ENCODE results near the gene INAVA. TPM values are rescaled to one million over a fixed set of nuclear protein-coding genes. Genes with fewer than 3 reads are reported as not detected.
"Not testable (repeated sequence)": the region's sequence is repeated elsewhere in the genome, so short reads cannot be mapped to it uniquely, and the experiment has no call there.

Gene INAVA
- total and polyA plus RNA-seq, 3 experiments from 2014 or later: 0.09 to 0.37 (median 0.24) TPM

DNA sequence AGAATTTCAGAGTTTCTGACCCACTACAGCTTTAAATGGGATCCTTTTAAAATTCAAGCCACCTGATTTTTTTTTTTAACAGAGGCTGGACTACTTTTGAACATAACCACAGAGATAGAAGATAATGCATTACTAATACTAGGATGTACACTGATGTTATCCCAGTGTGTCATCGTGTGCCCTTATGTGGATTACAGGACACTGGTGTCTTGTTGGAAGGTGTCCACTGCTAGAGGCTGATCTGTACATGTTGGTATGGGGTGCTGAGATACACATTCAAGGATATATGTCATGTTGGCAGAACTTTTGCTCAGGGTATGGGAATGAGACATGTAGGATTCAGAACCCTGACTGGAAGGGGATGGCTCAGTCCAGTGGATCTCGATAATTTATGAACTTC lies 56.3 kb downstream of the INAVA start:
- Histone ChIP-seq H3K36me3 (ENCODE audit: insufficient read depth, low read length) (no peaks in the 10 kb centered on the region), H3K4me3 (ENCODE audit: low read length) (no peak overlapping the region), H3K27me3 (ENCODE audit: insufficient read depth, low read length, poor library complexity, severe bottlenecking) (no peaks in the 10 kb centered on the region), H3K4me1 (ENCODE audit: insufficient read depth, low read length) (no peaks in the 10 kb centered on the region), H3K9me3 (ENCODE audit: low read length) (no peaks in the 10 kb centered on the region), H3K27ac (ENCODE audit: low read depth, low read length) (no peak overlapping the region)
- Mint-ChIP-seq H3K27ac (no peak overlapping the region), H3K9me3 (no peaks in the 10 kb centered on the region), H3K27me3 (peaks cover 4 to 26% of the 10 kb centered on the region in 2 donors), H3K4me1 (no peaks in the 10 kb centered on the region), H3K4me3 (no peak overlapping the region), H3K36me3 (peaks cover 0 to 9% (median 0%) of the 10 kb centered on the region in 3 donors)
- DNase-seq: no peak
- ChIA-PET POLR2A (no interaction called here), CTCF (no interaction called here)

GRCh38 chr1:200954434-200954833 lies 59.7 kb downstream of the INAVA start:
- no peaks in the 10 kb centered on the region for H3K9me3 ChIP-seq (ENCODE audit: low read length)
- ChIA-PET POLR2A (no interaction called here), CTCF (no interaction called here)

GRCh38 chr1:200958597-200958996 lies 63.9 kb downstream of the INAVA start:
- no peaks in the 10 kb centered on the region for H3K36me3 Mint-ChIP-seq
- no peak overlapping the region for H3K27ac Mint-ChIP-seq
- H3K36me3 ChIP-seq (ENCODE audit: insufficient read depth, low read length): no peaks in the 10 kb centered on the region
- no peaks in the 10 kb centered on the region for H3K27me3 ChIP-seq (ENCODE audit: insufficient read depth, low read length, poor library complexity, severe bottlenecking)
- no peaks in the 10 kb centered on the region for H3K9me3 ChIP-seq (ENCODE audit: low read length)
- ChIA-PET POLR2A (no interaction called here), CTCF (interaction anchor here (0.9 kb wide), 1 partner anchor 13 kb away, joined by 3 read pairs; no protein-coding TSS in a partner anchor)
- H3K4me1 Mint-ChIP-seq: peaks cover 0 to 8% (median 2%) of the 10 kb centered on the region in 3 donors
- H3K4me3 ChIP-seq (ENCODE audit: low read length): no peak overlapping the region
- H3K4me1 ChIP-seq (ENCODE audit: insufficient read depth, low read length): no peaks in the 10 kb centered on the region
- peaks cover 6 to 10% of the 10 kb centered on the region in 2 donors for H3K27me3 Mint-ChIP-seq
- no peak overlapping the region for H3K27ac ChIP-seq (ENCODE audit: low read depth, low read length)
- no peak overlapping the region for H3K4me3 Mint-ChIP-seq
- DNase-seq: no peak
- no peaks in the 10 kb centered on the region for H3K9me3 Mint-ChIP-seq

More at GRCh38 chr1:200954434-200954833, 59.7 kb downstream of the INAVA start:
- no peaks in the 10 kb centered on the region for H3K4me1 Mint-ChIP-seq
- no peak overlapping the region for H3K4me3 Mint-ChIP-seq
- peak overlapping the region in 1 of 8 donors; percentile 27 for H3K27ac Mint-ChIP-seq
- no peak overlapping the region for H3K4me3 ChIP-seq (ENCODE audit: low read length)
- H3K36me3 Mint-ChIP-seq: no peaks in the 10 kb centered on the region
- no peaks in the 10 kb centered on the region for H3K36me3 ChIP-seq (ENCODE audit: insufficient read depth, low read length)
- H3K27me3 Mint-ChIP-seq: peaks cover 4 to 10% of the 10 kb centered on the region in 2 donors
- DNase-seq: no peak
- H3K27me3 ChIP-seq (ENCODE audit: insufficient read depth, low read length, poor library complexity, severe bottlenecking): no peaks in the 10 kb centered on the region
- H3K4me1 ChIP-seq (ENCODE audit: insufficient read depth, low read length): no peaks in the 10 kb centered on the region
- no peaks in the 10 kb centered on the region for H3K9me3 Mint-ChIP-seq
- no peak overlapping the region for H3K27ac ChIP-seq (ENCODE audit: low read depth, low read length)

GRCh38 chr1:200959411-200959921 lies 64.8 kb downstream of the INAVA start:
- H3K27ac Mint-ChIP-seq: no peak overlapping the region
- no peak overlapping the region for H3K4me3 ChIP-seq (ENCODE audit: low read length)
- H3K9me3 Mint-ChIP-seq: no peaks in the 10 kb centered on the region
- ChIA-PET POLR2A (no interaction called here), CTCF (no interaction called here)
- no peaks in the 10 kb centered on the region for H3K4me1 ChIP-seq (ENCODE audit: insufficient read depth, low read length)
- no peaks in the 10 kb centered on the region for H3K9me3 ChIP-seq (ENCODE audit: low read length)
- no peaks in the 10 kb centered on the region for H3K36me3 ChIP-seq (ENCODE audit: insufficient read depth, low read length)
- no peaks in the 10 kb centered on the region for H3K36me3 Mint-ChIP-seq
- no peaks in the 10 kb centered on the region for H3K27me3 ChIP-seq (ENCODE audit: insufficient read depth, low read length, poor library complexity, severe bottlenecking)
- H3K27me3 Mint-ChIP-seq: peaks cover 6 to 8% of the 10 kb centered on the region in 2 donors
- DNase-seq: no peak
- peaks cover 0 to 8% (median 3%) of the 10 kb centered on the region in 3 donors for H3K4me1 Mint-ChIP-seq
- H3K4me3 Mint-ChIP-seq: no peak overlapping the region
- no peak overlapping the region for H3K27ac ChIP-seq (ENCODE audit: low read depth, low read length)

- H3K27ac Mint-ChIP-seq: no peak overlapping the region
- CTCF ChIA-PET: interaction anchor here (1.4 kb wide), 1 partner anchor 19 kb away, joined by 3 read pairs; no protein-coding TSS in a partner anchor
- H3K9me3 ChIP-seq (ENCODE audit: low read length): no peaks in the 10 kb centered on the region
Observed at GRCh38 chr1:200960236-200960947, 65.7 kb downstream of the INAVA start.

GRCh38 chr1:200960948-200961340 lies 66.2 kb downstream of the INAVA start:
- Mint-ChIP-seq H3K4me1 (peaks cover 0 to 8% (median 3%) of the 10 kb centered on the region in 3 donors), H3K27me3 (peaks cover 0 to 1% of the 10 kb centered on the region in 2 donors), H3K9me3 (no peaks in the 10 kb centered on the region), H3K36me3 (no peaks in the 10 kb centered on the region), H3K4me3 (no peak overlapping the region), H3K27ac (no peak overlapping the region)
- Histone ChIP-seq H3K36me3 (ENCODE audit: insufficient read depth, low read length) (no peaks in the 10 kb centered on the region), H3K27ac (ENCODE audit: low read depth, low read length) (no peak overlapping the region), H3K27me3 (ENCODE audit: insufficient read depth, low read length, poor library complexity, severe bottlenecking) (no peaks in the 10 kb centered on the region), H3K9me3 (ENCODE audit: low read length) (no peaks in the 10 kb centered on the region), H3K4me1 (ENCODE audit: insufficient read depth, low read length) (no peaks in the 10 kb centered on the region), H3K4me3 (ENCODE audit: low read length) (no peak overlapping the region)
- POLR2A ChIA-PET: no interaction called here
- CTCF ChIA-PET: interaction anchor here (1.4 kb wide), 1 partner anchor 19 kb away, joined by 3 read pairs; no protein-coding TSS in a partner anchor
- DNase-seq: no peak

More at GRCh38 chr1:200960236-200960947, 65.7 kb downstream of the INAVA start:
- POLR2A ChIA-PET: no interaction called here
- no peaks in the 10 kb centered on the region for H3K36me3 ChIP-seq (ENCODE audit: insufficient read depth, low read length)
- no peak overlapping the region for H3K27ac ChIP-seq (ENCODE audit: low read depth, low read length)
- Mint-ChIP-seq H3K9me3 (no peaks in the 10 kb centered on the region), H3K27me3 (peaks cover 3 to 4% of the 10 kb centered on the region in 2 donors), H3K4me3 (no peak overlapping the region), H3K4me1 (peaks cover 0 to 8% (median 3%) of the 10 kb centered on the region in 3 donors), H3K36me3 (no peaks in the 10 kb centered on the region)
- H3K4me1 ChIP-seq (ENCODE audit: insufficient read depth, low read length): no peaks in the 10 kb centered on the region
- H3K4me3 ChIP-seq (ENCODE audit: low read length): no peak overlapping the region
- DNase-seq: no peak
- H3K27me3 ChIP-seq (ENCODE audit: insufficient read depth, low read length, poor library complexity, severe bottlenecking): no peaks in the 10 kb centered on the region

GRCh38 chr1:200962151-200962550 lies 67.5 kb downstream of the INAVA start:
- H3K36me3 Mint-ChIP-seq; H3K27ac ChIP-seq (ENCODE audit: low read depth, low read length): not testable (repeated sequence)
- CTCF ChIA-PET: interaction anchor here (1.1 kb wide), 2 partner anchors 10 to 85 kb away, joined by 3 to 4 read pairs; no protein-coding TSS in a partner anchor

GRCh38 chr1:200962631-200963030 lies 67.9 kb downstream of the INAVA start:
- Mint-ChIP-seq H3K9me3 (no peaks in the 10 kb centered on the region), H3K4me1 (peaks cover 0 to 8% (median 3%) of the 10 kb centered on the region in 3 donors), H3K4me3 (no peak overlapping the region), H3K27me3 (peaks cover 0 to 1% of the 10 kb centered on the region in 2 donors), H3K36me3 (peaks cover 0 to 6% (median 0%) of the 10 kb centered on the region in 3 donors), H3K27ac (peak overlapping the region in 1 of 8 donors; percentile 46)
- ChIA-PET CTCF (interaction anchor here (1.1 to 2.7 kb wide), 3 partner anchors 10 to 85 kb away, joined by 3 to 8 read pairs (median 4); no protein-coding TSS in a partner anchor), POLR2A (no interaction called here)
- Histone ChIP-seq H3K9me3 (ENCODE audit: low read length) (no peaks in the 10 kb centered on the region), H3K27me3 (ENCODE audit: insufficient read depth, low read length, poor library complexity, severe bottlenecking) (no peaks in the 10 kb centered on the region), H3K4me1 (ENCODE audit: insufficient read depth, low read length) (no peaks in the 10 kb centered on the region), H3K36me3 (ENCODE audit: insufficient read depth, low read length) (no peaks in the 10 kb centered on the region), H3K4me3 (ENCODE audit: low read length) (no peak overlapping the region), H3K27ac (ENCODE audit: low read depth, low read length) (no peak overlapping the region)
- DNase-seq: no peak

More at GRCh38 chr1:200962151-200962550, 67.5 kb downstream of the INAVA start:
- H3K36me3 ChIP-seq (ENCODE audit: insufficient read depth, low read length); H3K9me3 Mint-ChIP-seq; H3K9me3 ChIP-seq (ENCODE audit: low read length); H3K4me1 Mint-ChIP-seq; H3K27me3 ChIP-seq (ENCODE audit: insufficient read depth, low read length, poor library complexity, severe bottlenecking); DNase-seq; H3K4me3 Mint-ChIP-seq; H3K4me1 ChIP-seq (ENCODE audit: insufficient read depth, low read length); H3K27me3 Mint-ChIP-seq; POLR2A ChIA-PET; H3K27ac Mint-ChIP-seq; H3K4me3 ChIP-seq (ENCODE audit: low read length): not testable (repeated sequence)
